TTC549 (cell line): Measurements from ENCODE around the gene PRRX2.

Source experiments
- FAIRE-seq: peaks from 2 replicates; lab custom pipeline; 2012; peaks lifted over from hg19 to GRCh38; lab: Jason Lieb, UNC

The PRRX2 gene

DNA sequence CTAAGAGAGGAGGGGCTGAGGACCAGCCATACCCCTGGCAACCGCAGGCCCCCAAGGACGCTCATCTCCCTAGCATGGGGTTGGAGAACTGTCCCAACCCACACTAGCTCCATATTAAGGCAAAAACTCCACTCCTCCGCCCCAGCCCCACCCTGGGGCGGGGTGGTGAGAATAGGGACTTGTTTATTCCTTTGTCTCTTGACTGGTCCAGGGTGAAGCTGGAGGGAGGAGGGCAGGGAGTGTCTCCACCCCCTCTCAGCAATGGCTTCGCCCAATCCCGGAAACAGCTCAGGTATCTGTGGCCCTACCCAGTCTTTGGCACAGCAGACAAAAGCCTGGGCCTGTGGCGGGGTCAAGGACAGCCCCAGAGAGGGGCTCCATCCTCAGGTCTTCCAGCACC is 16.9 kb downstream of the PRRX2 start:
- no peak for FAIRE-seq

DNA sequence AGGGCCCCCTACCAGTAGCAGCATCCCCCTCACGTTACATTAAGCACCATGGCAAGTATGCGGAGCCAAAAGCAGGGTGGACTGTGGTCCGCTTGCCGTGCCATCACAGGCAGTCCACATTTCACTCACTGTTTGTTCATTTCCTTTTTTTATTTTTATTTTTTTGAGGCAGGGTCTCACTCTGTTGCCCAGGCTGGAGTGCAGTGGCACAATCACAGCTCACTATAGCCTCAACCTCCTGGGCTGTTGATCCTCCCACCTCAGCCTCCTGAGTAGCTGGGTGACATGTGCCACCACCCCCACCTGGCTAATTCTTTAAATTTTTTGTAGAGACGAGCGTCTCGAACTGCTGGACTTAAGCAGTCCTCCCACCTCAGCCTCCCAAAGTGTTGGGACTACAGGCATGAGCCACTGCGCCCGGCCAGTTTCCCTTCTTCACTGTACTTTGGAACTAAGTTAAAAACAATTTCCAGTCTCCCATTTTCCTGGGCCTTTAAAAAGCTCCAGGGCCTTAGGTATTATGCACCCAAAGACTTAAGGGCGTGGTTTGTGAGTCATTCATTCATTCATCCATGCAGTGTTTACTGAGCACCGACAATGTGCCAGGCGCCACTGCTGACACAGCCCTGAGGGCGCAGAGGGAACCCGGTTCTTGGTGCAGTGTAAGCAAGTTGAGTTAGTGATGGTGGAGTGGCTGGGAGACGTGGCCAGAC is 19.9 kb downstream of the PRRX2 start:
- FAIRE-seq: no peak

DNA sequence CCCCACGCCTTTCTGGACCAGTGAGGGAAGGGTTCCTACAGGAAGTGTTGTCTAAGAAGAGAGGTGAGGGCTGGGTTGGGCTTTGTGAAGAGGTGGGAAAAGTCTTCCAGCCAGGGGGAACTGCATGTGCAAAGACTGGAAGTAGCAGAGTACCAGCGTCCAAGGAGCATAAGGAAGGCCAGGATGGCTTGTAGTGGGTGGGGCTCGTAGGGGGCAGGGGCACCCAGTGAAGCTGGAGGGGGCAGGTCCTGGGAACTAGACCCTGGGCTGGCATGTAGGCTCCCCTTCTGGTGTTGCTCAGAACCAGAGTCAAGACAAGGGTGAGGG is 20.4 kb downstream of the PRRX2 start:
- no peak for FAIRE-seq

DNA sequence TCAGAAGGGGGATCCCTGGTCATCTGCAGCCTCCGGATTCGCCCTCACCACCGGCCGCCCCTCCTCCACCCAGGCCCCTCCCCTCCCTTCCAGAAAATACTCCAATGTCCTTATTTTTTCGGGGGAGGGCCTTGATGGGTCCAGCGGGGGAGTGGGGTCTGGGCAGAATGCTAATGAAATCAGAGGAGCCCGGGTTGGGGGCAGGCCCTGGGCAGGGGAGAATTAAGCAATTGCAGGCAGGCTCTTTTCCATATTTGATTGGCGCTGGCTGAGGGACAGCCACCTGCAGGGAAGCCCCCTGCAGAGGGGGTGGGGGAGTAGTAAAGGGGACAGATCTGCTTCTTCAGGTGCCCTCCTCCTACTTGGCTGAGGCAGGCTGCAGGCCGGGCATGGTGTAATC is 21.3 kb downstream of the PRRX2 start:
- FAIRE-seq: no peak

- no peak for FAIRE-seq
Observed at GRCh38 chr9:129687391-129687790, 21.9 kb downstream of the PRRX2 start.

GRCh38 chr9:129688285-129689043 is 23.0 kb downstream of the PRRX2 start:
- FAIRE-seq: no peak

DNA sequence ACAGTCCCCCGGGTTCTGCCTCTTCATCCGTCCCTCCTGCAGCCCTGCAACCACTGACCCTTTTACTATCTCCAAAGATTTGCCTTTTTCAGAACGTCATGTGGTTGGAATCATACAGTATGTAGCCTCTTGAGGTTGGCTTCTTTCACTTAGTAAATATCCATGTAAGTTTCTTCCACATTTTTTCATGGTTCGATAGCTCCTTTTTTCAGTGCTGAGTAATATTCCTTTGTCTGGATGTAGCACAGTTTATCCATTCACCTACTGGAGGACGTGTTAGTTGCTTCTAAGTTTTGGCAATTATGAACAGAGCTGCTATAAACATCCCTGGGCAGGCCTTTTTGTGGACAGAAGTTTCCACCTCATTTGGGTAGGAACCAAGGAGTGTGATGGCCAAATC is 27.1 kb downstream of the PRRX2 start:
- no peak for FAIRE-seq

DNA sequence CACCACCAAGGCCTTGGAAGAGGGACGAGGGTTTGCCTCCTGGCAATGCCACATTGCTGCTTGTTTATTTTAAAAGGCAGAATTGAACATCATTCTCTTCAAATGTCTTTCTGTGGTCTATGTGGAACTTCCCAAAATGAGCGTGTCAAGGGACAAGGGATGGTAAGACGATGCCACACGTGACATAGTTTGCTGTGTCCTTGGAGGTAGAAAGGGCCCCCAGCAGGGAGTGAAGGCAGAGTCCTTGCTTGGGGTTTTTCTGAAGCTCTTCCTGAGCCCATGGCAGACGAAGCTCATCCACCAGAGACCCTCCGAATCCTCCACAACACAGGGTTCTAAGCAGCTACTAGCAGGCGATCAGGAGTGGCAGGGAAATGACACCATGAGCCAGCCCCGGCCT is 28.3 kb downstream of the PRRX2 start:
- FAIRE-seq: no peak

GRCh38 chr9:129694243-129694646 is 28.8 kb downstream of the PRRX2 start:
- FAIRE-seq: no peak

DNA sequence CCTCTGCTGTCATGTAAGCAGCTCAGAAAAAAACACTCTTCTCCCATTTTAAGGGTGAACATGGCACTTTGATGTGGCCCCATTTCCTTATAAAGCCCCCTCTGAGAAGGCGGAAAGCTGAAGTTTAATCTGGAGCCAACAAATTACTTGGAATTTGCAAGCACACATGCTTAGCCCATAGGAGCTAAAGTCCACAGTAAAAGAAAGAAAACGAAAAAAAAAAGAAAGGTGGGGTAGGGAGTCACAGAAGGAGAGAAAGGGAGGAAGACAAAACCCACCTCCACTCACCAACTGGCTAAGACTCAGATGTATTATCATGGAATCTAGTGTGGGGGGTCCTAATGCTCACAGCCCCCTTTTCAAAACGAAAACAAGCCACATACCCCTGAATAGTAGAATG is 30.4 kb downstream of the PRRX2 start:
- FAIRE-seq: no peak

DNA sequence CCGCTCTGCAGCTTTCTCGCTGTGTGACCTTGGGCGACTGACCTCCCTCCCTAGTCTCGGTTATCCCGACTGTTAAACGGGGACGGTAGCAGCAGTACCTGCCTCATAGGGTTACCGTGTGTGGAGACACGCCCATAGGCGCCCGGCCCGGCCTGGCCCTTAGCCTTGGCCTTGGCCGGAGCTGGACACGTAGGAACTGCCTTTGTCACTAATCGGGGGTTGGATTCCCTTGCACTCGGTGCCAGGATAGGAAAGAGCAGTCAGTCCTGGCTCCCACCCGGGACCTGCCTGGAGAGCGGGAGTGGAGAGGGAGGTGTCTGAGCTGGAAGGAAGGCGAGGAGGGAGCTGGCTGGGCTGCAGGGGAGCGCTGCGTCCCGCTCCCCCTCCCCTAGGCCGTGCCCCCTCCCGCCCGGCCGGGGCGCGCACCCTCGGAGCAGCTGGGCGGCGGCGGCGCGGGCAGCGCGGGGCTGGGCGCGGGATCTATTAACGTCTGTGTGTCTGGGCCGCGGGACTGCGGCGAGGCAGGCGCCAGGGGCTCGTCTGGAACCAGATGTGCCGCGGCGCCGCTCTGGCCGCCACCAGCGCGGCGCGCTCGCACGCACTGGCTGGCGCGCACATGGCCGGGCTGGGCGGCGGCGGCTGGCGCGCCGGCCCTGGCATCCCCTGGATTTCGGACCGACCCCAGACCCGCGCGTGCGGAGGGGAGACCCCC is 31.7 kb downstream of the PRRX2 start:
- no peak for FAIRE-seq

- FAIRE-seq: no peak
Observed at GRCh38 chr9:129697656-129698253, 32.3 kb downstream of the PRRX2 start.

- FAIRE-seq: no peak
Observed at GRCh38 chr9:129698254-129698757, 32.9 kb downstream of the PRRX2 start.

DNA sequence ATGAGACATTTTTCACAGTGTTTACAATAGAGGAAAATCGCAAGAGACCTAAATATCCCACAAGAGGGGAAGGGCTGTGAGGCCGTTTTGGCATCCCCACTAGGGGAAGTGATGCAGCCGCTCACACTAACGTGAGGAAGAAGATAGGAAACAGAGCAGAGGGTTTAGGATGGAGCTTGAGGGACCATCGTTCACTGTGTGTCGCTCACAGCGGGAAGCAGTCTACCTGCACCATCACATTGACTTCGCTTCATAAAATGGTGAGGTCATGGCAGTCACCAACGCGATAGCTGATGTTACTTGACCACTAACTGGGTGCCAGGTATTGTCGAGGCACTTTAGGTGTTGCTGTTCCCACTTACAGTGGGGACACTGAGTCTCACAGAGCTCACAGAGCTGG is 35.6 kb downstream of the PRRX2 start:
- FAIRE-seq: no peak

GRCh38 chr9:129701549-129701948 is 36.1 kb downstream of the PRRX2 start:
- no peak for FAIRE-seq

DNA sequence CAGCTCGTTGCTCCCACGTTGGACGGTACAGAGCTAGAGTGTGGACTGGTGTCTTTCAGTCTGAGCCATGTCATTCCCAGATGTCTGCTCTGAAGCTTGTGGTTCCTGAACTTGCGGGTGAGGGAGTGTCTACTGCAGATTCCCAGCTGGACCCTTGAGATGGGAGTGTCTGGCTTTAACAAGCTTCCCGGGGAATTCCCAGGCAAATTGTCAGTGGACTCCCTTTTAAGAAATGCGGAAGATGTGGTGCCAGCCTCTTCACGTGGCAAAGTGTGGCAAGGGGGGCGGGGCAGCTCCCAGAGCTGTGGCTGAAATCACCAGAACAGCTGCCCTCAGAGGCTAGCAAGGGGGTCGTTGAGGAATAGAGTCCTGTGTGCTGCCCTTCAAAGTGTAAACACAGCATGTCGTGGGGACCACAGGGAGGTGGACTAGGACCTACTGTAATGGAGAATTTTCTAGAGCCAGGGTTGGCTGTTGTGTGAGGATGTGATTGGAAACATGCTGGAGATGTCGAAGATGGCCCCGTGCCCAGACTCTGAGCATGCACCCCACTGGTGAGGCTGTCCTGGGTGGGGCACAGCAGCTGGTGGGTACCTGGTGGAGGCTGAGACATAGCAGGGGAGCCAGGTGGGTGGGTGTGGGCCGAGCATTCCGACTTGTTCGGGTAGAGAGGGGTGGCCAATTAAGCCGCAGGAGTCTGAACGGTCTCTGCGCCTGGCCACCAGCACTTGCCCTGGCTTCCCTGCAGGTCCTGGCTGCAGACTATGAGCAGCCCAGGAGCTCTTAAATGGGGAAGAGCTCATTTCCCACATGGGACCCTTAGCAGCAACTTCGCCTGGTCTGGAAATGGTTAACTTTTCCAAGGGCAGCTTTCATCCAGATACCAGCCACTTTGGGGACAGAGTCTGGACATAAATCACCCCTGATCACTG is 37.4 kb downstream of the PRRX2 start:
- FAIRE-seq: no peak

- no peak for FAIRE-seq
Observed at GRCh38 chr9:129703667-129704355, 38.4 kb downstream of the PRRX2 start.

DNA sequence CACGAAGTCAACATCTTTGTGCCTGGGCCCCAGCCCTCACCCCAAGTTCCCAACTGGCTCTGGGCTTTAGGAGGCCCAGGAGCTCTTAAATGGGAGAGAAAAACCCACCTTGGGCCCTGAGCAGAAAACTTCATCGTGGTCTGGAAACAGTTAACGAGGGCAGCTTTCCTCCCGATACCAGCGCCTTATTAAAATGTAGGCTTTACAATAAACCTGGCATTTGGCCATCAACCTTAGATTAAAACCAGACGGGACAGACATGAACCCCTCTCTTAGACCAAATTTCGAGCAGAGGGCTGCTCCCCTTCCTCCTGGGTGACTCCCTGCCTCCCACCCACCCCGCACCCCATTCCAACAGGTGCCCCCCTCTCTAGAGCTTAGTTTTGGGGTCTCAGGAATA is 39.4 kb downstream of the PRRX2 start:
- no peak for FAIRE-seq

DNA sequence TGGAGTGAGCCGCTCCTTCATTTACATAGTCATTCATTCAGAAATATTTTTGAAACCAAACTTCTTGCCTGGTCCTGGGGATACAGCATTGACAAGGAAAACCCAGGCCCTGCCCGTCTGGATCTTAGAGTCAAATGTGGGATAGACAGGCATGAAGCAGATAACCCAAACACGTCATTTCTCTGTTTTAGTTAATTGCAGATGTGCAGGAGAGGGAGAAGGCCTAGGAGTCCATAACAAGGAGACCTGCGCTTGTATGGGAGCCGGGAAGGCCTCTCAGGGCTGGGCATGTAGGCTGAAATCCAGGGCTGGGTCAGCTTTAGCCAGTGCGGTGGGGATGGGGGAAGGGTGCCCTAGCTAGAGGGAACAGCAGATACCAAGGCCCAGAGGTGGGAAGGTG is 43.3 kb downstream of the PRRX2 start:
- no peak for FAIRE-seq

DNA sequence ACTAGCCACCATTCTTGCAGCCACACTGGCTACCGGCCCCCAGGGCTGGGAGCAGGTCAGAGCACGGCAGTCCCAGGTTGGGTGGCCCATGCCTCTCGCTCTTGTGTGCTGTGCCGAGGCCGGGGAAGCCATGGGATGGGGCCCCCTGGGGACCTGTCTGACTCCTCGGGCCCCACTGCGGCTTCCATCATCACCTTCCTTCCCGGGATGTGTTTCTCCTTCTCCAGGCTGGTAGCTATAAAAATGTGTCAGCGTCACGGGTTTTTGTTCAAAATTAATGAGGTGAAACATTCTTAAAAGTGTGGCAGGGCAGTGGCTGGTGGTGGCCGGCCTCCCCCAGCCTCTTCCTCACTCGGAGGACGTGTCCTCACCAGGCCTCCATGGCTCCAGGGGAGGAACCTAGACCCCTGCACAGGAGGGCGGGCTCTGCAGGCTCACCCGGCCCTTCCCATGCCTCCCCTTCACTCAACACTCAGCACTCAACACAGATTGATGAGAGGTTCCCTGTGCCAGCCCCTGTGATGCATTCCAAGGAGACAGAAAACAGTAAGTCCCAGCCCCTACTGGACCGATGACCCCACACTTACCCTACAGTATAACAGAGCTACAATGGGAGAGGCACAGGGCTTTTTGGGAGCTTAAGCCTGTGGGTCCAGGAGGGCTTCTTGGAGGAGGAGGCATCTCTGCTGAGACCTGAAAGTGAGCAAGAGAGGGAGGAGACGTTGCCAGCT is 44.2 kb downstream of the PRRX2 start:
- FAIRE-seq: no peak

DNA sequence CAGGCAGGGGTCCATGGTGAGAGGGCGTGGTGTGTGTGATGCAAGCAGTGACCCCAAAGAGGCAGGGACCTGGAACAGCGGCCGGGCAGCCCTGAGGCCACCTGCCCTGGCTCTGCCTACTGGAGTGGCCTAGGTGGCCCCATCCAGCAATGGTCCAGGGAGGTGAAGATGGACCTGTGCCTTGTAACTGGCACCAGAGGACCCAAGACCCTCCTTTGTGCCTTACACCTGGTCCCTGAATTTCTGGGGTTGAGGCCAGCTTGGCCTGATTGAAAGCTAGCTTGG is 44.7 kb downstream of the PRRX2 start:
- no peak for FAIRE-seq
